IPS DF 4.7 (cell line): ENCODE measurements around the gene PMP22.
"Not testable (repeated sequence)": the region's sequence is repeated elsewhere in the genome, so short reads cannot be mapped to it uniquely, and the experiment has no call there.

Experiments used
- DNase-seq: peaks from one replicate; pipeline ENCODE4 v3.0.0-alpha.2; 2013; ENCODE audit warnings: low spot score; ENCODE audit errors: extremely low read depth

The PMP22 gene

DNA sequence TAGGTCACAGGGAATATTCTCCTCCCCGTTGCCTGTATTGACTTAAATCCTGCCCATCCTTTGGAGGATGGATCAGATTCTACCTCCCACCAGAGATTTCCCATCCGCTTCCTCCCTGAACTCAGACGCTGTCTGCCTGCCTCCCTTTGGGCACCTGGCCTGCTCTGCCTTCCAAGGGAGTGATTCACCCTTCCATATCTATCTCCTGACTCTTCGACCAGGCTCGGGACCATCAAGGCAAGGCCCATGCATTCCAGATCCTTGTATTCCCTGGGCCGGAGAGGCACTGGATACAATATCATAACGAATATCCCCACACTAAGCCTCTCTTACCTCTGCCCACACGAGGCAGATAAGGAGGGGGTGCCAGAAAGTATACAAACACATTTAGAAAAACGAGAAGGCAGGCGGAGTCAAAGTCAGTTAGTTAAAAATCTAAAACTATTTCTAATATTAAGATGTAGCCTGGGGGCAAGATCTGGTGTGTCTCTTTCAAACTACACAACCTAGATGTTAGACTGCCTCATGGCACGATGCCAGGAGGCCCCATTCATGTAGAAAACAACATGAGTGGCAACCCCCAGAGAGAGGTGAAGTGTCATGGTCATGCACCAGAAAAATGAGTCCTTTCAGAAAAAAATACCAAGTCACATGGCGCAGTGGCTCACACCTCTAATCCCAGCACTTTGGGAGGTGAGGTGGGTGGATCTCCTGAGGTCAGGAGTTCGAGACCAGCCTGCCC is 9.2 kb downstream of the PMP22 start:
- DNase-seq = no peak

DNA sequence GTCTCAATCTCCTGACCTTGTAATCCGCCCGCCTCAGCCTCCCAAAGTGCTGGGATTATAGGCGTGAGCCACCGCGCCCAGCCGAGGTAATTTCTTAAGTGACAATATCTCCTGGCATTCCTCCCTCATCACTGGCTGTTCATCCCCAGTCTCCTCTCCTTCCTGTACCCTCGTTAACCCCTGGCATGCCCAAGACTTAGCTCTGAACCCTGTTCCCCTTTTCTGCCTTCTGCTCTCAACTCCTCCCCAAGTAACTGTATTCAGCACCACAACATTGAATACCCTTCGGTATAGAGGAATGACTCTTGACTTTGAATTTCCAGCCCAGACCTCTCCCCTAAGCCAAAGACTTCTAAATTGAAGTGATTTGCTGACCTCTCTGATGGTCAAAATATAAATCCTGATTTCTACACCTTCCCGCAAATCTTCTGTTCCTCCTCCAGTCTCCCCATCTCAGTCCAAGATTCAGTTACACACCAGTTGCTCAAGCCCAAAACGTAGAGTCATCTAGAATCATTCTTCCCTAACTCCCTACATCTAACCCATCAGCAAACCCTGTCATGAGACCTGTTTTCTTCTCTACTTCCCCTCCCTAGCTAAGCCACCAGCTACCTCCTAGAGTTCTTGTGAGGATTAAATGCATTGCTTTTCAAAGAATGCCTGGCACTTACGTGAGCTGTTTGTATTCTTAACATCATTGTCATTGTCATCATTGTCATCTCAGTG is 14.8 kb downstream of the PMP22 start:
- no peak for DNase-seq

- DNase-seq = no peak
Measured at GRCh38 chr17:15249487-15249886, 15.6 kb downstream of the PMP22 start.

DNA sequence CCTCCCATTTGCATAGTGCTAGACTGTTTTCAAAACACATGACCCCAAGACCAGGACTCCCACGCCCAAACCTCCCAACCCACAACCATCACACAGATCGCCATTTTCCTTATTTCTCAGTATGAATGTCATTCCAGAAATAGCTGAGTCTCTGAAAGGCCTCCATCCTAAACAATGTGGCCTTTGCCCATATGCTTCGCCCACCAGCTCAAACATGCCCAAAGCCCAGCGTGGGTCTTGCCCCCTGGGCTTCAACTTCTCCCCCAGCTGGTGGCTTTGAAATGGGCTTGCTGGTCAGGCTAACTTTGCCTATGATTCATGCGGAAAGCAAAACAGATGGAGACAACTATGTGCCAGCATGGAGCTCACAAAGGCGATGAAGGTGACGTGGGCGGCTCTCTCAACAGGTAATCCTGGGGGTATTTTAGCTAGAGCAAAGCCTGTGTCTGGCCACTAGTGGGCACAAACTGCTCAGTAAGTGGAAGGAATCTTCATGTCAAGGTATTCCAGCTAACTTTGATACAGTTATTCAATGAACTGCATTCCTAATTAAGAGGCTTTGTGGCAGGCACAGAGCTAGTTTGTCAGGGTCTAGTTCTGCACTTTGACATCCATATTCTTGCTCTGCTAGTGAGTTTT is 17.1 kb downstream of the PMP22 start:
- DNase-seq = no peak

- DNase-seq = no peak
Measured at GRCh38 chr17:15245054-15245453, 20.1 kb downstream of the PMP22 start.

GRCh38 chr17:15240644-15241043 is 24.5 kb downstream of the PMP22 start:
- no peak for DNase-seq

DNA sequence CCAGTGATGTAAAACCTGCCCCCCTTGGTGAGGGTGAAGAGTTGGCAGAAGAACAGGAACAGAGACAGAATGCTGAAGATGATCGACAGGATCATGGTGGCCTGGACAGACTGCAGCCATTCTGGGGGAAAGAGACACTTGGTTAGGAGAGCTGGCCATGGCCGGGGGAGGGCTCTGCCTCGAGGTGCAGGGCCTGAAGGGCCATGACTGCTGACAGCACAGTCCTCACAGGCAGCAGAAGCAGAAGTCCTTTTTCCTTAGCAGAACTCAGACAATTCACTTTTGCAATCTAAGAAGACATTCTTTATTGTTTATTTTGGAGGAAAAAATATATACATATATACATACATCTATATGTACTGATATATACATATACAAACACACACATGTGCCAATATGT is 25.6 kb downstream of the PMP22 start:
- DNase-seq = no peak

GRCh38 chr17:15238676-15239422 is 26.3 kb downstream of the PMP22 start:
- no peak for DNase-seq

- no peak for DNase-seq
Measured at GRCh38 chr17:15238057-15238456, 27.1 kb downstream of the PMP22 start.

- DNase-seq = no peak
Measured at GRCh38 chr17:15237106-15237425, 28.1 kb downstream of the PMP22 start.

- DNase-seq = no peak
Measured at GRCh38 chr17:15236281-15237105, 28.6 kb downstream of the PMP22 start.

DNA sequence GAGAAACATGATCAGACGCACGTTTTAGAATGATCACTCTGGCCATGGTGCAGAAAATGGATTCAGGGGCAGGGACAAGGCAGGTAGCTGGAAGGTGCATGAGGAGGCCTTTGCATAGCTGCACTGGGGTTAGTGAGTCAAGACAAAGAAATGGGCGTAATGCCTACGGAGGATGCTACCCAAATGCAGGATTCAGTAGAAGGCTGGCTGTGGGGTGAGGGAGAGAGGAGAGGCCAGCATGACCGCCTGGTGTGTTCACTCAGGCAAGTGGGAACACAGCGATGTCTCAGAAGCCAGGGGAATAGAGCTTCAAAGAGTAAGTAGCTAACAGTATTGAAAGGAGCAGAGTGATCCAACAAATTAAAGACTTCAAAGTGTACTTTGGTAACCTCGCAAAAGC is 31.2 kb downstream of the PMP22 start:
- DNase-seq = no peak

DNA sequence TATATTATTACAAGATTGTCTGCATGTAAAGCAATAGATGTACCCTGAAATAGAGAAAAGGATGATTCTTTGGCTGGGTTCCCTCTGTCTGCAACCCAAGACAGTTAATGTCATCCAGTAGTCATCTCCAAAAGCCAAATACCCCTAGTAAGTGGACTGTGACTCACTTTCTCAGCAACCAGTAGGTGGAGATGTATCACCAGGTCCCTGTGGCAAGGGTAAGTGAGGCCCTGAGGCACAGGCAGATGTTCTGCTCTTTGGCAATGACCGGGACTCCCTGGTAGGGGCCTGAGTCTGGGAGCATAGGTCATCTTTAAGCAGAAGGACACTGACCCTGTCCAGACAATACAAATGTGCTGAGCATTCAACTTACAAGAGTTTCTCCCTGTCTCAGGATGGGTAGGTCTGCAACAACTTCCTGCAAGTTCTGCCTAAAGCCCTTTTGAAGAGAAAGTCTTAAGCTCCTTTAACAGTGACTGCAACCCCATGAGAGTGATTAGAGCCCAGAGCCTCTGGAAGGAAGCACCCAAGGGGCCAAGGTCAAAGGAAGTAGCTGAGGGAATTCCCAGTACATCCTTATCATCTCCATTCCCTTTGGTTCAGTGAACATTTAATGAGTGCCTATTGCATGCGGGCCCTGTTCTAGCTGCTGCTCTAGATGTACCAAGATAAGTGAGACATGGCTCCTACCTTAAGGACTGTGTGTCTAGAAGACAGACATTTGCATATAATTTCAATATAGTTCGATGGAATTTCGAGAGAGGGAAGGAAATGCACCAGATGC is 31.9 kb downstream of the PMP22 start:
- DNase-seq = no peak

DNA sequence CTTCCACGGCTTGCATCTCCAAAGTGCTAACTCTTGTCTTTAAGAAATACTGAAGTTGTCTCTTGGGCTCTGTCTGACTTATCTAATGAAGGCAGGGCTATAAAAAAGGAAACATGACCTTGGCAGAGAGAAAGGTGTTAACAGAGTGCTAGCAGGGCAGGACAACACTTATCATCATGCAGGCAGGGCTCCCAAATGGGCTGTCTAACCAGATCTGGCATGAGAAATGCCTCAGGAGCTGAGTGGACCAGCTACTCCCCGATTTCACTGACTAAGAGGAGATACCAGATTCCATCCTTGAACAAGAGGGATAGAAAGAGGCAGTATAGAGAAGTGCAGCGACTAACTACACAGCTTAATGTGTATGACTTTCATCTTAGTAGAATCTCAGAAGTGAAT is 32.6 kb downstream of the PMP22 start:
- DNase-seq = no peak

DNA sequence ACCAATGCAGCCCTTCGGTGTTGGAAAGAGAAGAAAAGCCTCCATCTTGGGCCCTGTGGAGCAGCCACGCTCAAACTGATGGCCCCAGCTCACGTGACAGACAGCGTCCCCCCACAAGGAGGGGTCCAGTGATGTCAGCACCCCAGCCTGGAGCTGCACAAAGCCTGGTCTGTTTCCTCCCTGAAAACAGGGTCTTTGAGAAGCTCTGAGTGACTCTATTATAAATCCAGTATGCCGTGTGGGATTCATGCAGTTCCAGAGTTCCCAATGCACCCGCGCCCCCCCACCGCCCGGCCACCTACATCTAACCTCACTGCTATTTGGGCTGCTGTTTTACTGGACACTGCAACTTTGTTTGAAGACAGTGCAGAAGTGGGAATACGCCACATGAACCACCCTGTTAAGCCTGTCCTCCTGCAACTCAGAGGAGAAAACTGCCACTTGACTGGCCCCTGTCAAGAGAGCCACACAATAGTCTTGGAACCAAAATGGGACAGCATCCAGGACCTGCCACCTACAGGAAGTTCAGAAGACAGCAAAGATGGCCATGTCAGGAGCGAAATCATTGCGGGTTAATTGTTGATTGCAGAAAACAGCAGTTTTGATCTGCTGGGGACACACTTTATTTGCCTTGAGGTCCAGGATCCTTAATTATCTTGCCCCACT is 33.1 kb downstream of the PMP22 start:
- DNase-seq = no peak

- DNase-seq = no peak
Measured at GRCh38 chr17:15230866-15231265, 34.3 kb downstream of the PMP22 start.

GRCh38 chr17:15221827-15222226 is 43.3 kb downstream of the PMP22 start:
- not testable (repeated sequence) for DNase-seq

GRCh38 chr17:15220785-15221184 is 44.3 kb downstream of the PMP22 start:
- DNase-seq = no peak

DNA sequence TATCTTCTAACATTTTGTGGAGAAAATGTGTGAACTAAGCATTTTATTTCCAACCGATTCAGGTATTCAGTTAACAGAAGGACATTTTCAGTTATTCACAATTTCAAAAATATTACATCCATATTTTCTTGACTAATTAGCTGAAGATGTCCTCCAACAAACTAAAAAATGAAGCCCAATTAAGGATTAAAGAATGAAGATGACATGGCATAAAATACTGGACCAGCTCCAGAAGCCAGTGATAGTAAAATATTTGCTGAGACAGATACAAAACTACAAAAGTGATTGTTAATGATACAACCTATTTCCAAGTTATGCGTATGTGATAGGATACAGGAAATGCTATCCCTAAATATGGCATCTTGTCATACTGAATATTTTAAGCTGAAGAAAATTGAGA is 48.6 kb downstream of the PMP22 start:
- DNase-seq = no peak
